Lower lobe of right lung (tissue), 2 donors: ENCODE measurements around the gene KIF26B. TPM values are rescaled to one million over a fixed set of nuclear protein-coding genes. Genes with fewer than 3 reads are reported as not detected.

Experiments used
- ATAC-seq, 2 donors: fragments of 200-7000 bp; cut with Tn5 transposase; one replicate each; pipeline ENCODE4 v1.9.1; 2020 to 2022; ENCODE audit warnings: mild to moderate bottlenecking in 2 of 2, moderate library complexity in 2 of 2
- DNase-seq: peaks from one replicate; pipeline ENCODE4 v3.0.0-alpha.2; 2020
- H3K27ac ChIP-seq: fragments of 200-600 bp; one replicate; pipeline ENCODE4 v1.8.0; 2022
- H3K27me3 ChIP-seq: fragments of 200-600 bp; one replicate; pipeline ENCODE4 v1.8.0; 2022; ENCODE audit warnings: low read depth
- H3K36me3 ChIP-seq: fragments of 200-600 bp; one replicate; pipeline ENCODE4 v1.8.0; 2022; ENCODE audit warnings: mild to moderate bottlenecking
- H3K4me1 ChIP-seq: fragments of 200-600 bp; one replicate; pipeline ENCODE4 v1.8.0; 2022
- H3K4me3 ChIP-seq: fragments of 200-600 bp; one replicate; pipeline ENCODE4 v1.8.0; 2022; ENCODE audit warnings: mild to moderate bottlenecking
- H3K9me3 ChIP-seq: fragments of 200-600 bp; one replicate; pipeline ENCODE4 v1.8.0; 2022
- CTCF ChIP-seq: fragments of 200-600 bp; IDR thresholded peaks from one replicate; pipeline ENCODE4 v1.8.0; 2022; ENCODE audit warnings: antibody characterized with exemption, mild to moderate bottlenecking
- intact Hi-C: fragments of 100-400 bp; cut with DNase I; formaldehyde crosslinking; loops from one replicate; pipeline ENCODE4 v1.11.0; 2022
- total RNA-seq: library from RNA; stranded (reverse); fragmentation: NEBNext Ultra II Directional; extraction: Animal tissue kit (Norgen Biotek cat#: 25700); gene quantifications from one replicate; pipeline ENCODE4 v1.2.1, GENCODE V29; 2021
- donor health status: DM: no; HTN: yes; CAD: no; lungs with severe emphysema.

Gene KIF26B
- total RNA-seq, 1 donor from 2014 or later: 1.2 TPM

- ATAC-seq: no peak
- no peaks in the 10 kb centered on the region for H3K4me1 ChIP-seq
- H3K27ac ChIP-seq: no peak overlapping the region
- H3K9me3 ChIP-seq: no peaks in the 10 kb centered on the region
- no peaks in the 10 kb centered on the region for H3K36me3 ChIP-seq
- no peak for DNase-seq
- intact Hi-C loops: no loop called here
- no peaks in the 10 kb centered on the region for H3K27me3 ChIP-seq
- no peak overlapping the region for H3K4me3 ChIP-seq
- TF ChIP-seq CTCF: no peak
Observed at GRCh38 chr1:245390975-245391374, 236.2 kb downstream of the KIF26B start.

- no peaks in the 10 kb centered on the region for H3K27me3 ChIP-seq
- H3K4me1 ChIP-seq: no peaks in the 10 kb centered on the region
- intact Hi-C loops: no loop called here
- H3K4me3 ChIP-seq: no peak overlapping the region
- DNase-seq (no peak), ATAC-seq (no peak)
- no peaks in the 10 kb centered on the region for H3K36me3 ChIP-seq
- H3K27ac ChIP-seq: no peak overlapping the region
- no peak for TF ChIP-seq CTCF
- H3K9me3 ChIP-seq: no peaks in the 10 kb centered on the region
Observed at GRCh38 chr1:245393694-245394093, 238.9 kb downstream of the KIF26B start.

GRCh38 chr1:245395680-245396079, 240.9 kb downstream of the KIF26B start:
- ATAC-seq (no peak), DNase-seq (no peak)
- no peaks in the 10 kb centered on the region for H3K36me3 ChIP-seq
- TF ChIP-seq CTCF: no peak
- intact Hi-C loops: no loop called here
- no peaks in the 10 kb centered on the region for H3K9me3 ChIP-seq
- no peaks in the 10 kb centered on the region for H3K27me3 ChIP-seq
- H3K27ac ChIP-seq: no peak overlapping the region
- no peaks in the 10 kb centered on the region for H3K4me1 ChIP-seq
- H3K4me3 ChIP-seq: no peak overlapping the region

- Histone ChIP-seq H3K4me3 (no peak overlapping the region), H3K27ac (no peak overlapping the region)
Observed at GRCh38 chr1:245396615-245397014, 241.8 kb downstream of the KIF26B start.

GRCh38 chr1:245397771-245398170, 243.0 kb downstream of the KIF26B start:
- no peak overlapping the region for H3K4me3 ChIP-seq
- no peak for TF ChIP-seq CTCF
- ATAC-seq (no peak), DNase-seq (no peak)
- H3K27ac ChIP-seq: no peak overlapping the region
- intact Hi-C loops: no loop called here
- H3K27me3 ChIP-seq: no peaks in the 10 kb centered on the region
- no peaks in the 10 kb centered on the region for H3K9me3 ChIP-seq
- H3K4me1 ChIP-seq: no peaks in the 10 kb centered on the region
- no peaks in the 10 kb centered on the region for H3K36me3 ChIP-seq

More at GRCh38 chr1:245396615-245397014, 241.8 kb downstream of the KIF26B start:
- Histone ChIP-seq H3K27me3 (no peaks in the 10 kb centered on the region), H3K4me1 (no peaks in the 10 kb centered on the region), H3K9me3 (no peaks in the 10 kb centered on the region), H3K36me3 (no peaks in the 10 kb centered on the region)
- no peak for TF ChIP-seq CTCF
- DNase-seq (no peak), ATAC-seq (no peak)
- intact Hi-C loops: no loop called here

GRCh38 chr1:245398180-245398579, 243.4 kb downstream of the KIF26B start:
- intact Hi-C loops: no loop called here
- TF ChIP-seq CTCF: no peak
- Histone ChIP-seq H3K4me1 (no peaks in the 10 kb centered on the region), H3K4me3 (no peak overlapping the region), H3K27ac (no peak overlapping the region), H3K27me3 (no peaks in the 10 kb centered on the region), H3K9me3 (no peaks in the 10 kb centered on the region), H3K36me3 (no peaks in the 10 kb centered on the region)
- ATAC-seq: no peak
- no peak for DNase-seq
